ENCODE results near the gene MFN2. TPM values are rescaled to one million over a fixed set of nuclear protein-coding genes. Genes with fewer than 3 reads are reported as not detected.

The MFN2 gene
- total and polyA plus RNA-seq, 9 of the 15 experiments (the other 6 are each of a cell fraction or from before 2014, with no cell fraction given): 10.5 to 158 (median 87.1) TPM

DNA sequence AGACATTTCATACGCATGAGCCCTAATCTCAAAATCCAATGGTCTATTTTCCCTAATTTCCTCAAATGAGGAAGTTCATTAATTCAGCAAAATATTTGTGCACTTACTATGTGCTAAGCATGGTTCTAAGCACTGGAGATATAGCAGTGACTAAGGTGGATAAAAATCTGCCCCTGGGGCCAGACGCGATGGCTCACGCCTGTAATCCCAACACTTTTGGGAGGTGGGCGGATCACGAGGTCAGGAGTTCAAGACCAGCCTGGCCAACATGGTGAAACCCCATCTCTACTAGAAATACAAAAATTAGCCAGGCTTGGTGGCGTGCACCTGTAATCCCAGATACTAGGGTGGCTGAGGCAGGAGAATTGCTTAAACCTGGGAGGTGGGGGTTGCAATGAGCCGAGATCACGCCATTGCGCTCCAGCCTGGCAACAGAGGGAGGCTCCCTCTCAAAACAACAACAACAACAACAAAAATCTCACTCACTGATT, 34.8 kb downstream of the MFN2 start (continued):
- TF ChIP-seq, protein P1, sequence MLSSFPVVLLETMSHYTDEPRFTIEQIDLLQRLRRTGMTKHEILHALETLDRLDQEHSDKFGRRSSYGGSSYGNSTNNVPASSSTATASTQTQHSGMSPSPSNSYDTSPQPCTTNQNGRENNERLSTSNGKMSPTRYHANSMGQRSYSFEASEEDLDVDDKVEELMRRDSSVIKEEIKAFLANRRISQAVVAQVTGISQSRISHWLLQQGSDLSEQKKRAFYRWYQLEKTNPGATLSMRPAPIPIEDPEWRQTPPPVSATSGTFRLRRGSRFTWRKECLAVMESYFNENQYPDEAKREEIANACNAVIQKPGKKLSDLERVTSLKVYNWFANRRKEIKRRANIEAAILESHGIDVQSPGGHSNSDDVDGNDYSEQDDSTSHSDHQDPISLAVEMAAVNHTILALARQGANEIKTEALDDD (IDR thresholded peaks at IDR 0.05): no peak
- TF ChIP-seq ZNF316 (IDR thresholded peaks at IDR 0.05) (peak; percentile 7; the same call in 1 of the 2 replicates), BCOR (IDR thresholded peaks at IDR 0.05) (peak; percentile 75), FUS (optimal IDR thresholded peaks at IDR 0.05; ENCODE audit: low read depth, low read length) (no peak), SMARCA4 (IDR thresholded peaks at IDR 0.05) (no peak), MEF2A (IDR thresholded peaks at IDR 0.05; ENCODE audit: control insufficient read depth, low read depth, low read length) (no peak), FOXP1 (CRISPR knock-in tag; IDR thresholded peaks at IDR 0.05) (no peak), POLR3A (IDR thresholded peaks at IDR 0.05; ENCODE audit: borderline replicate concordance, extremely low read depth, insufficient read depth, insufficient read length) (peak; percentile 78), DDX20 (tag; IDR thresholded peaks at IDR 0.05; ENCODE audit: low read depth) (no peak), EP300 (IDR thresholded peaks at IDR 0.05; ENCODE audit: low read length) (peak; percentile 62), MXI1 (IDR thresholded peaks at IDR 0.05; ENCODE audit: low read depth, low read length) (no peak), SMARCE1 (IDR thresholded peaks at IDR 0.05) (peak; percentile 60), ZBTB17 (CRISPR knock-in tag; IDR thresholded peaks at IDR 0.05) (no peak), MNT (conservative IDR thresholded peaks at IDR 0.05) (no peak), ZBTB26 (CRISPR knock-in tag; IDR thresholded peaks at IDR 0.05) (no peak), FOXJ3 (CRISPR knock-in tag; IDR thresholded peaks at IDR 0.05) (no peak), XRCC3 (IDR thresholded peaks at IDR 0.05) (no peak), HMG20B (CRISPR knock-in tag; IDR thresholded peaks at IDR 0.05) (no peak), MEF2D (tag; conservative IDR thresholded peaks at IDR 0.05; ENCODE audit: low read depth) (peak; percentile 73), ZEB2 (IDR thresholded peaks at IDR 0.05) (peak; percentile 27; the same call in 1 of the 2 replicates)
- TF ChIP-seq, protein P2, sequence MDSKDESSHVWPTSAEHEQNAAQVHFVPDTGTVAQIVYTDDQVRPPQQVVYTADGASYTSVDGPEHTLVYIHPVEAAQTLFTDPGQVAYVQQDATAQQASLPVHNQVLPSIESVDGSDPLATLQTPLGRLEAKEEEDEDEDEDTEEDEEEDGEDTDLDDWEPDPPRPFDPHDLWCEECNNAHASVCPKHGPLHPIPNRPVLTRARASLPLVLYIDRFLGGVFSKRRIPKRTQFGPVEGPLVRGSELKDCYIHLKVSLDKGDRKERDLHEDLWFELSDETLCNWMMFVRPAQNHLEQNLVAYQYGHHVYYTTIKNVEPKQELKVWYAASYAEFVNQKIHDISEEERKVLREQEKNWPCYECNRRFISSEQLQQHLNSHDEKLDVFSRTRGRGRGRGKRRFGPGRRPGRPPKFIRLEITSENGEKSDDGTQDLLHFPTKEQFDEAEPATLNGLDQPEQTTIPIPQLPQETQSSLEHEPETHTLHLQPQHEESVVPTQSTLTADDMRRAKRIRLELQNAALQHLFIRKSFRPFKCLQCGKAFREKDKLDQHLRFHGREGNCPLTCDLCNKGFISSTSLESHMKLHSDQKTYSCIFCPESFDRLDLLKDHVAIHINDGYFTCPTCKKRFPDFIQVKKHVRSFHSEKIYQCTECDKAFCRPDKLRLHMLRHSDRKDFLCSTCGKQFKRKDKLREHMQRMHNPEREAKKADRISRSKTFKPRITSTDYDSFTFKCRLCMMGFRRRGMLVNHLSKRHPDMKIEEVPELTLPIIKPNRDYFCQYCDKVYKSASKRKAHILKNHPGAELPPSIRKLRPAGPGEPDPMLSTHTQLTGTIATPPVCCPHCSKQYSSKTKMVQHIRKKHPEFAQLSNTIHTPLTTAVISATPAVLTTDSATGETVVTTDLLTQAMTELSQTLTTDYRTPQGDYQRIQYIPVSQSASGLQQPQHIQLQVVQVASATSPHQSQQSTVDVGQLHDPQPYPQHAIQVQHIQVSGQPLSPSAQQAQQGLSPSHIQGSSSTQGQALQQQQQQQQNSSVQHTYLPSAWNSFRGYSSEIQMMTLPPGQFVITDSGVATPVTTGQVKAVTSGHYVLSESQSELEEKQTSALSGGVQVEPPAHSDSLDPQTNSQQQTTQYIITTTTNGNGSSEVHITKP (IDR thresholded peaks at IDR 0.05; ENCODE audit: partially characterized antibody): peak; percentile 51
